Measurements from ENCODE around the gene PKN2.
"Not testable (repeated sequence)": the region's sequence is repeated elsewhere in the genome, so short reads cannot be mapped to it uniquely, and the experiment has no call there.

The PKN2 gene

GRCh38 chr1:88787023-88787903 is 103.2 kb downstream of the PKN2 start:
- no peak for DNase-seq

- no peak for DNase-seq
Measured at GRCh38 chr1:88791192-88791591, 107.1 kb downstream of the PKN2 start.

GRCh38 chr1:88799491-88799890 is 115.4 kb downstream of the PKN2 start:
- no peak for DNase-seq

GRCh38 chr1:88800382-88801051 is 116.4 kb downstream of the PKN2 start:
- no peak for DNase-seq

- no peak for DNase-seq
Measured at GRCh38 chr1:88801575-88802208, 117.6 kb downstream of the PKN2 start.

GRCh38 chr1:88802404-88802803 is 118.3 kb downstream of the PKN2 start:
- DNase-seq = no peak

- no peak for DNase-seq
Measured at GRCh38 chr1:88802950-88803349, 118.9 kb downstream of the PKN2 start.

- no peak for DNase-seq
Measured at GRCh38 chr1:88803444-88803843, 119.4 kb downstream of the PKN2 start.

- no peak for DNase-seq
Measured at GRCh38 chr1:88812366-88812765, 128.3 kb downstream of the PKN2 start.

GRCh38 chr1:88813471-88813870 is 129.4 kb downstream of the PKN2 start:
- no peak for DNase-seq

GRCh38 chr1:88819642-88820041 is 135.6 kb downstream of the PKN2 start:
- not testable (repeated sequence) for DNase-seq

- DNase-seq = no peak
Measured at GRCh38 chr1:88825721-88826120, 141.6 kb downstream of the PKN2 start.

GRCh38 chr1:88847643-88848042 is 163.6 kb downstream of the PKN2 start:
- no peak for DNase-seq

GRCh38 chr1:88851303-88852063 is 167.4 kb downstream of the PKN2 start:
- DNase-seq = no peak

GRCh38 chr1:88867743-88868521 is 183.9 kb downstream of the PKN2 start:
- no peak for DNase-seq

- DNase-seq = not testable (repeated sequence)
Measured at GRCh38 chr1:88869644-88870043, 185.6 kb downstream of the PKN2 start.

GRCh38 chr1:88873737-88874349 is 189.8 kb downstream of the PKN2 start:
- DNase-seq = no peak

- DNase-seq = no peak
Measured at GRCh38 chr1:88875595-88875994, 191.5 kb downstream of the PKN2 start.

GRCh38 chr1:88876573-88877365 is 192.7 kb downstream of the PKN2 start:
- no peak for DNase-seq

- no peak for DNase-seq
Measured at GRCh38 chr1:88877382-88877825, 193.3 kb downstream of the PKN2 start.

All from right kidney (tissue), 1 donor.